Measurements from ENCODE around the gene PPP1R27.

DNA sequence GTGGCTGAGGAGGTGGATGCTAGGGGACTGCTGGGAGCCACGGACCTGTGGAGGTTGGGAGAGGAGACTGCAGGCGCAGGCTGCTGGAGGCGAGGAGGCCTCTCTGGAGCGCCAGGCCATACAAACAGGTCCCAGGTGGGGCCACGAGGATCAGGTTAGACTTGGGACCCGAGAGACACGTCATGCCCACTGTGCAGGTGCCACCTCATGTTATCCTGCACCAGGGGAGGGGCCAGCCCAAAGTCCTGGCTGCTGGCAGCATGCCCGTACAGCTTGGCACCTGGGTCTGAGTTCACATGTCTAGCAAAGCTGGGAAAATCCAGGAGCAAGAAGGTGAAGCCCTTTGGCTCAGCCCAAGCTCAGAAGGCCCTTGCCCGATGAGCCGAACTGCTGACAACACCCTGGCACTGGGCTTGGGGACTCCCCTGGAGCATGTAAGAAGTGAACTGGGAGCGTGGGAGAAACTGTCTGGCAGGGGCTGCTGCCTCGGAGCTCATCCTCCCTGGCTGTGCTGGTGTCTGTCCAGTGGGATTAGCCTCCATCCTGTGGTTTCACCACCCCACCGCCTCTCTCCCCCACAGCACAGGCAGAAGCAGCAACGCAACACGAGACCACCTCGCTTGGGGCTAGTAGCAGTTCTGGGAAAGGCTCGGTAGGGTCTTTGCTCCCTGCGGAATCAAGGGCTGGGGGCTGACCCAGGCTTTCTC, 31.0 kb upstream of the PPP1R27 start:
- TF ChIP-seq, protein P1, sequence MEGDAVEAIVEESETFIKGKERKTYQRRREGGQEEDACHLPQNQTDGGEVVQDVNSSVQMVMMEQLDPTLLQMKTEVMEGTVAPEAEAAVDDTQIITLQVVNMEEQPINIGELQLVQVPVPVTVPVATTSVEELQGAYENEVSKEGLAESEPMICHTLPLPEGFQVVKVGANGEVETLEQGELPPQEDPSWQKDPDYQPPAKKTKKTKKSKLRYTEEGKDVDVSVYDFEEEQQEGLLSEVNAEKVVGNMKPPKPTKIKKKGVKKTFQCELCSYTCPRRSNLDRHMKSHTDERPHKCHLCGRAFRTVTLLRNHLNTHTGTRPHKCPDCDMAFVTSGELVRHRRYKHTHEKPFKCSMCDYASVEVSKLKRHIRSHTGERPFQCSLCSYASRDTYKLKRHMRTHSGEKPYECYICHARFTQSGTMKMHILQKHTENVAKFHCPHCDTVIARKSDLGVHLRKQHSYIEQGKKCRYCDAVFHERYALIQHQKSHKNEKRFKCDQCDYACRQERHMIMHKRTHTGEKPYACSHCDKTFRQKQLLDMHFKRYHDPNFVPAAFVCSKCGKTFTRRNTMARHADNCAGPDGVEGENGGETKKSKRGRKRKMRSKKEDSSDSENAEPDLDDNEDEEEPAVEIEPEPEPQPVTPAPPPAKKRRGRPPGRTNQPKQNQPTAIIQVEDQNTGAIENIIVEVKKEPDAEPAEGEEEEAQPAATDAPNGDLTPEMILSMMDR (IDR thresholded peaks at IDR 0.05; ENCODE audit: borderline replicate concordance, extremely low read depth, low read length, poor library complexity, severe bottlenecking), result no peak
- no peak for TF ChIP-seq EZH2 (IDR thresholded peaks at IDR 0.05; ENCODE audit: borderline replicate concordance, low read depth, low read length, severe bottlenecking)

Data from DND-41 (cell line).